ENCODE results near the gene NUBP1.
"Not testable (repeated sequence)": the region's sequence is repeated elsewhere in the genome, so short reads cannot be mapped to it uniquely, and the experiment has no call there.

NUBP1 gene

GRCh38 chr16:10770907-10771306 is 27.3 kb downstream of the NUBP1 start:
- Histone ChIP-seq H3K36me3 (ENCODE audit: control insufficient read depth, insufficient read depth, low read length) (0 out of 2 replicates have a peak, but pooled peaks cover 11% of the 10 kb centered on the region), H3K27me3 (ENCODE audit: control insufficient read depth, insufficient read depth, low read length) (no peaks in the 10 kb centered on the region), H3K4me1 (ENCODE audit: control insufficient read depth, insufficient read depth, low read length) (no peaks in the 10 kb centered on the region), H3K9ac (ENCODE audit: low read depth, low read length) (no peak overlapping the region), H3K4me3 (ENCODE audit: low read depth, low read length) (no peak overlapping the region), H3K27ac (ENCODE audit: low read depth, low read length) (no peak overlapping the region), H3K9me3 (ENCODE audit: control insufficient read depth, insufficient read depth, low read length) (no peaks in the 10 kb centered on the region)

- no peaks in the 10 kb centered on the region for H3K9me3 ChIP-seq (ENCODE audit: control insufficient read depth, insufficient read depth, low read length)
- no peak overlapping the region for H3K27ac ChIP-seq (ENCODE audit: low read depth, low read length)
- no peaks in the 10 kb centered on the region for H3K36me3 ChIP-seq (ENCODE audit: control insufficient read depth, insufficient read depth, low read length)
- no peak overlapping the region for H3K4me3 ChIP-seq (ENCODE audit: low read depth, low read length)
- H3K27me3 ChIP-seq (ENCODE audit: control insufficient read depth, insufficient read depth, low read length) = no peaks in the 10 kb centered on the region
- H3K9ac ChIP-seq (ENCODE audit: low read depth, low read length) = no peak overlapping the region
- H3K4me1 ChIP-seq (ENCODE audit: control insufficient read depth, insufficient read depth, low read length) = no peaks in the 10 kb centered on the region
Measured at GRCh38 chr16:10776280-10776679, 32.6 kb downstream of the NUBP1 start.

GRCh38 chr16:10776923-10777322 is 33.3 kb downstream of the NUBP1 start:
- H3K9ac ChIP-seq (ENCODE audit: low read depth, low read length); H3K4me3 ChIP-seq (ENCODE audit: low read depth, low read length); H3K27ac ChIP-seq (ENCODE audit: low read depth, low read length); H3K4me1 ChIP-seq (ENCODE audit: control insufficient read depth, insufficient read depth, low read length); H3K27me3 ChIP-seq (ENCODE audit: control insufficient read depth, insufficient read depth, low read length); H3K9me3 ChIP-seq (ENCODE audit: control insufficient read depth, insufficient read depth, low read length); H3K36me3 ChIP-seq (ENCODE audit: control insufficient read depth, insufficient read depth, low read length): not testable (repeated sequence)

GRCh38 chr16:10777356-10777755 is 33.7 kb downstream of the NUBP1 start:
- Histone ChIP-seq H3K4me3 (ENCODE audit: low read depth, low read length) (no peak overlapping the region), H3K4me1 (ENCODE audit: control insufficient read depth, insufficient read depth, low read length) (no peaks in the 10 kb centered on the region), H3K27me3 (ENCODE audit: control insufficient read depth, insufficient read depth, low read length) (no peaks in the 10 kb centered on the region), H3K9me3 (ENCODE audit: control insufficient read depth, insufficient read depth, low read length) (no peaks in the 10 kb centered on the region), H3K36me3 (ENCODE audit: control insufficient read depth, insufficient read depth, low read length) (no peaks in the 10 kb centered on the region), H3K27ac (ENCODE audit: low read depth, low read length) (no peak overlapping the region), H3K9ac (ENCODE audit: low read depth, low read length) (no peak overlapping the region)

GRCh38 chr16:10779908-10780307 is 36.3 kb downstream of the NUBP1 start:
- not testable (repeated sequence) for H3K27ac ChIP-seq (ENCODE audit: low read depth, low read length); H3K4me3 ChIP-seq (ENCODE audit: low read depth, low read length); H3K4me1 ChIP-seq (ENCODE audit: control insufficient read depth, insufficient read depth, low read length); H3K9ac ChIP-seq (ENCODE audit: low read depth, low read length); H3K27me3 ChIP-seq (ENCODE audit: control insufficient read depth, insufficient read depth, low read length); H3K36me3 ChIP-seq (ENCODE audit: control insufficient read depth, insufficient read depth, low read length); H3K9me3 ChIP-seq (ENCODE audit: control insufficient read depth, insufficient read depth, low read length)

GRCh38 chr16:10780628-10781027 is 37.0 kb downstream of the NUBP1 start:
- H3K4me1 ChIP-seq (ENCODE audit: control insufficient read depth, insufficient read depth, low read length) = no peaks in the 10 kb centered on the region
- no peak overlapping the region for H3K27ac ChIP-seq (ENCODE audit: low read depth, low read length)
- no peaks in the 10 kb centered on the region for H3K27me3 ChIP-seq (ENCODE audit: control insufficient read depth, insufficient read depth, low read length)
- no peak overlapping the region for H3K9ac ChIP-seq (ENCODE audit: low read depth, low read length)
- no peaks in the 10 kb centered on the region; the same call in 1 of the 2 replicates for H3K9me3 ChIP-seq (ENCODE audit: control insufficient read depth, insufficient read depth, low read length)
- H3K36me3 ChIP-seq (ENCODE audit: control insufficient read depth, insufficient read depth, low read length) = no peaks in the 10 kb centered on the region
- H3K4me3 ChIP-seq (ENCODE audit: low read depth, low read length) = no peak overlapping the region

GRCh38 chr16:10782628-10783027 is 39.0 kb downstream of the NUBP1 start:
- no peaks in the 10 kb centered on the region; the same call in 1 of the 2 replicates for H3K9me3 ChIP-seq (ENCODE audit: control insufficient read depth, insufficient read depth, low read length)
- H3K36me3 ChIP-seq (ENCODE audit: control insufficient read depth, insufficient read depth, low read length) = no peaks in the 10 kb centered on the region
- no peaks in the 10 kb centered on the region for H3K27me3 ChIP-seq (ENCODE audit: control insufficient read depth, insufficient read depth, low read length)
- H3K4me3 ChIP-seq (ENCODE audit: low read depth, low read length) = no peak overlapping the region
- no peak overlapping the region for H3K9ac ChIP-seq (ENCODE audit: low read depth, low read length)
- H3K27ac ChIP-seq (ENCODE audit: low read depth, low read length) = no peak overlapping the region
- H3K4me1 ChIP-seq (ENCODE audit: control insufficient read depth, insufficient read depth, low read length) = no peaks in the 10 kb centered on the region

GRCh38 chr16:10787304-10787703 is 43.7 kb downstream of the NUBP1 start:
- Histone ChIP-seq H3K4me1 (ENCODE audit: control insufficient read depth, insufficient read depth, low read length) (no peaks in the 10 kb centered on the region), H3K36me3 (ENCODE audit: control insufficient read depth, insufficient read depth, low read length) (no peaks in the 10 kb centered on the region), H3K27me3 (ENCODE audit: control insufficient read depth, insufficient read depth, low read length) (no peaks in the 10 kb centered on the region), H3K4me3 (ENCODE audit: low read depth, low read length) (no peak overlapping the region), H3K9me3 (ENCODE audit: control insufficient read depth, insufficient read depth, low read length) (peaks cover 5% of the 10 kb centered on the region; the same call in 1 of the 2 replicates), H3K27ac (ENCODE audit: low read depth, low read length) (no peak overlapping the region), H3K9ac (ENCODE audit: low read depth, low read length) (no peak overlapping the region)

GRCh38 chr16:10788630-10789029 is 45.0 kb downstream of the NUBP1 start:
- not testable (repeated sequence) for H3K27me3 ChIP-seq (ENCODE audit: control insufficient read depth, insufficient read depth, low read length); H3K4me1 ChIP-seq (ENCODE audit: control insufficient read depth, insufficient read depth, low read length); H3K27ac ChIP-seq (ENCODE audit: low read depth, low read length); H3K9me3 ChIP-seq (ENCODE audit: control insufficient read depth, insufficient read depth, low read length); H3K4me3 ChIP-seq (ENCODE audit: low read depth, low read length); H3K9ac ChIP-seq (ENCODE audit: low read depth, low read length); H3K36me3 ChIP-seq (ENCODE audit: control insufficient read depth, insufficient read depth, low read length)

GRCh38 chr16:10791048-10791447 is 47.4 kb downstream of the NUBP1 start:
- Histone ChIP-seq H3K36me3 (ENCODE audit: control insufficient read depth, insufficient read depth, low read length) (no peaks in the 10 kb centered on the region), H3K4me3 (ENCODE audit: low read depth, low read length) (no peak overlapping the region), H3K9me3 (ENCODE audit: control insufficient read depth, insufficient read depth, low read length) (peaks cover 7% of the 10 kb centered on the region), H3K4me1 (ENCODE audit: control insufficient read depth, insufficient read depth, low read length) (no peaks in the 10 kb centered on the region), H3K27ac (ENCODE audit: low read depth, low read length) (no peak overlapping the region), H3K27me3 (ENCODE audit: control insufficient read depth, insufficient read depth, low read length) (no peaks in the 10 kb centered on the region), H3K9ac (ENCODE audit: low read depth, low read length) (no peak overlapping the region)

GRCh38 chr16:10799736-10800135 is 56.1 kb downstream of the NUBP1 start:
- H3K36me3 ChIP-seq (ENCODE audit: control insufficient read depth, insufficient read depth, low read length) = no peaks in the 10 kb centered on the region
- no peak overlapping the region for H3K4me3 ChIP-seq (ENCODE audit: low read depth, low read length)
- H3K27ac ChIP-seq (ENCODE audit: low read depth, low read length) = no peak overlapping the region
- no peaks in the 10 kb centered on the region for H3K9me3 ChIP-seq (ENCODE audit: control insufficient read depth, insufficient read depth, low read length)
- no peak overlapping the region for H3K9ac ChIP-seq (ENCODE audit: low read depth, low read length)
- H3K4me1 ChIP-seq (ENCODE audit: control insufficient read depth, insufficient read depth, low read length) = no peaks in the 10 kb centered on the region
- H3K27me3 ChIP-seq (ENCODE audit: control insufficient read depth, insufficient read depth, low read length) = no peaks in the 10 kb centered on the region

GRCh38 chr16:10805334-10805733 is 61.7 kb downstream of the NUBP1 start:
- Histone ChIP-seq H3K4me3 (ENCODE audit: low read depth, low read length) (no peak overlapping the region), H3K27me3 (ENCODE audit: control insufficient read depth, insufficient read depth, low read length) (no peaks in the 10 kb centered on the region), H3K36me3 (ENCODE audit: control insufficient read depth, insufficient read depth, low read length) (no peaks in the 10 kb centered on the region), H3K27ac (ENCODE audit: low read depth, low read length) (no peak overlapping the region), H3K9ac (ENCODE audit: low read depth, low read length) (no peak overlapping the region), H3K4me1 (ENCODE audit: control insufficient read depth, insufficient read depth, low read length) (no peaks in the 10 kb centered on the region), H3K9me3 (ENCODE audit: control insufficient read depth, insufficient read depth, low read length) (no peaks in the 10 kb centered on the region)
